Measurements from ENCODE around the gene SLC12A3.
"Not testable (repeated sequence)": the region's sequence is repeated elsewhere in the genome, so short reads cannot be mapped to it uniquely, and the experiment has no call there.

The SLC12A3 gene

DNA sequence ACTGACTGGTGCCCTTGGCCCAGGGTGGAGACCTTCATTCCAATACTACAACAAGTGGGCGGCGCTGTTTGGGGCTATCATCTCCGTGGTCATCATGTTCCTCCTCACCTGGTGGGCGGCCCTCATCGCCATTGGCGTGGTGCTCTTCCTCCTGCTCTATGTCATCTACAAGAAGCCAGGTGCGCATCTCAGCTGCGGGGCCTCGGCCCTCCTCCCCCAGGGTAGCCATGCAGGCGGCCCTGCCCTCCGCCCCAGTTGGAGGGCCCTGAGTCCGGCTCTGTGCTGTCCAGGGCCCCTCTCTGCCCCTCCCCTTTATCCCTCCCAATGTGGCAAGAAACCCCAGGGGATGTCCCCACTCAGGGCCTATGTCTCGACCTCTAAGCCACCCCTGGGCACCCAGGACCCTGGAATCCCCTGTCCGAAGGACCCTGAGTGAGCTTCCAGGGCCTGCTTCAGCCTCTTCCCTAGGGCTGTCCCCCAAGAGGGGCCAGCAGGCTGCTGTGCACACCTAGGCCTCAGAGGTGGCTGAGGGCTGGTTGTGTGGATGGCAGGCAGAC, 19.1 kb downstream of the SLC12A3 start:
- TF ChIP-seq POLR2A (IDR thresholded peaks at IDR 0.05; ENCODE audit: low read length): no peak
- DNase-seq: no peak

DNA sequence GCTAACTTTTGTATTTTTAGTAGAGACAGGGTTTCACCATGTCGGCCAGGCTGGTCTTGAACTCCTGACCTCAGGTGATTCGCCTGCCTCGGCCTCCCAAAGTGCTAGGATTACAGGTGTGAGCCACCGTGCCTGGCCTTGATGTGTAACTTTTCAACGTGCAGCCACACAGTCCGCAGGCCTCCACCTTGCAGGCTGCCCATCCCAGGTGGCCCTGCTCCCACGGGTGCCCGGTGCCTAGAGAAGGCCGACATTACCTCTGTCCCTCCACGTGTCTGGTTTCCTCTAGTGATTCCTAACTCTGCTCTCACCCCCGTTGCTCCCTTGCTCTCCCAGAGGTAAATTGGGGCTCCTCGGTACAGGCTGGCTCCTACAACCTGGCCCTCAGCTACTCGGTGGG, 19.9 kb downstream of the SLC12A3 start:
- DNase-seq: not testable (repeated sequence)

DNA sequence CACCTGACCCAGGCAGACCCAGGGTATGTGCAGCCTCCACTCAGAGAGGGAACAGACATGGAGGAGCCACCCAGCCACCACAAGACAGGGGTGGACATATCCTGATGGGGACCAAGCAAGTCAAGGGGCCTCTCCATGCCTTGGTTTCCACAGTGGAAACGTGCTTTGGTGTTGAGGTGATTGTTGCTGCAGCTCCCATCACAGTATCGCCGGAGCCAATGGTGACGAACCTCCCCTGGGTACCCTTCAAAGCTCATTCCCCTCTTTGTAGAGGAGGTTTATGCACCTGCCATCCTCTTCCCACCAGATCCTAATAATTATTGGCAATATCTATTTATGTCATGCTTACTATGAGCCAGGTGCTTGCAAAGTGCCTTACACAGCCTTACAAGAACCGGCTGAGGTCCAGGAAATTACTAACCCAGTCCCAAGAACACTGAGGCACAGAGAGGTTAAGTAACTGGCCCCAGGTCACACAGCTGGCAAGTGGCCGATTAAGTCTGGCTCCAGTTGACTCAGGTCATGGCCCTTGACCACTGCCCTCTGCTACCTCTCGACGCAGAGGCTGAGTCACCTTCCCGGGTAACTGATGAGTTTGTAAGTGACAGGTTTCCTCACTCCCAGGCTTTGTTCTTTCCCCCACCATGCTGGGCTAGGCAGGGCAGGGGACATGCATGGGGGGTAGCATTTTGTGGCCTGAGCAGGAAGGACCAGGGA, 20.6 kb downstream of the SLC12A3 start:
- TF ChIP-seq GATA1 (IDR thresholded peaks at IDR 0.05; ENCODE audit: low read depth, low read length) (no peak), POLR2A (IDR thresholded peaks at IDR 0.05; ENCODE audit: low read length) (no peak)
- DNase-seq: no peak

DNA sequence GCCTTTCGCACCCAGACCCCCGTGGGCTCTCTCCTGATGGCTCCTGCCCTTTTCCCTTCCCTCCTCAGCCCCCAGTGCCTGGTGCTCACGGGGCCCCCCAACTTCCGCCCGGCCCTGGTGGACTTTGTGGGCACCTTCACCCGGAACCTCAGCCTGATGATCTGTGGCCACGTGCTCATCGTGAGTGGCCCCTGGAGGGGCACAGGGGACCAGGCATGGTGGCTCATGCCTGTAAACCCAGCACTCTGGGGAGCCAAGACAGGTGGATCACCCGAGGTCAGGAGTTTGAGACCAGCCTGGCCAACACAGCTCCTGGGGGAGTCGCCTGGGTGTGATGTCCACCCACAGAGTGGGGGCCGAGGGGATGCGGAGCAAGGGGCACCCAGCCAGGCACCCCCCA, 21.3 kb downstream of the SLC12A3 start:
- no peak for TF ChIP-seq POLR2A (IDR thresholded peaks at IDR 0.05; ENCODE audit: low read length)
- TF ChIP-seq GATA1 (IDR thresholded peaks at IDR 0.05; ENCODE audit: low read depth, low read length): no peak
- no peak for DNase-seq

DNA sequence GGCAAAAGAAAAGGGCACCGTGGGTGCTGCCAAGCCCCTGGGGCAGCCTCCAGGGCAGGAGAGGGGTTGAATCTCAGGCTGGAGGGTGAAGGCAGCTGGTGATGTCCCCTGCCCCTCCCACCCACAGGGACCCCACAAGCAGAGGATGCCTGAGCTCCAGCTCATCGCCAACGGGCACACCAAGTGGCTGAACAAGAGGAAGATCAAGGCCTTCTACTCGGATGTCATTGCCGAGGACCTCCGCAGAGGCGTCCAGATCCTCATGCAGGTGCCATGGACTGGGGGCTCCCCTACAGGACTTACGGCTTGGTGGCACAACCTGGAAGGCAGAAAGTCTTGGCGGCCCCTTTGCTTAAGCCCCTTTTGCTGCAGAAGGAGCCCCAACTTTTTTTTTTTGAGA, 21.8 kb downstream of the SLC12A3 start:
- no peak for TF ChIP-seq POLR2A (IDR thresholded peaks at IDR 0.05; ENCODE audit: low read length)
- no peak for TF ChIP-seq GATA1 (IDR thresholded peaks at IDR 0.05; ENCODE audit: low read depth, low read length)
- no peak for DNase-seq

DNA sequence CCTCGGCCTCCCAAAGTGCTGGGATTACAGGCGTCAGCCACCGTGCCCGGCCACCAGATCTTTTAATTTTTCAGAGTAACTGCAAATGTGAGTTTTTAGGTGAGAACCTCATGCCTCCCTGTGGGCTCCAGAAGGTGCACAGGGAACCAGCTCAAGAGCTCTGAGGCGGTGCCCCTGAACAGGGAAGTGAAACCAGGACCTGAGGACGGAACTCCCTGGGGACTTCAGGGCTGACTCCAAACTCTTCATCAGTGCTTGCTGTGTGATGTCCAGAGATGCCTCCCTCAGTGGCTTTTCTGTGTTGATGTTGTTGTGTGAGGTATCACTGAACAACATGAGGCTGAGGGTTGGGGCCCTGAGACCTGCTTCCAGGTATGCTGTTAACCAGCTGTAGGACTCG, 23.8 kb downstream of the SLC12A3 start:
- TF ChIP-seq GATA1 (IDR thresholded peaks at IDR 0.05; ENCODE audit: low read depth, low read length) (no peak), POLR2A (IDR thresholded peaks at IDR 0.05; ENCODE audit: low read length) (no peak)
- no peak for DNase-seq

DNA sequence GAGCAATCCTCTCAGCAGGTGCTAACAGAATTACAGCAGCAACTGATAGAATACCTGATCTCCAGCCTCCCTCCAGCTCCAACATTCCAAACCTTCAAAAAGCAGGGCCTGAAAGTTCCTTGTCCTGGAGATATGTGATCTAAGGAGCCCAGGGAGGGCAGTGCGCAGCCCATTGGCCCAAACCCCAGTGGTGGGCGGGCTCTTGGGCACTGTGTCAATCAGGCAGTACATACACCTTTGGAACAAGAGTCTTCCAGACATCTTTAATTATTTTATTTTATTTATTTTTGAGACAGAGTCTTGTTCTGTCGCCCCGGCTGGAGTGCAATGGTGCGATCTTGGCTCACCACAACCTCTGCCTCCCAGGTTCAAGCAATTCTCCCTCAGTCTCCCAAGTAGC, 24.2 kb downstream of the SLC12A3 start:
- no peak for DNase-seq
- TF ChIP-seq GATA1 (IDR thresholded peaks at IDR 0.05; ENCODE audit: low read depth, low read length) (no peak), POLR2A (IDR thresholded peaks at IDR 0.05; ENCODE audit: low read length) (no peak)

DNA sequence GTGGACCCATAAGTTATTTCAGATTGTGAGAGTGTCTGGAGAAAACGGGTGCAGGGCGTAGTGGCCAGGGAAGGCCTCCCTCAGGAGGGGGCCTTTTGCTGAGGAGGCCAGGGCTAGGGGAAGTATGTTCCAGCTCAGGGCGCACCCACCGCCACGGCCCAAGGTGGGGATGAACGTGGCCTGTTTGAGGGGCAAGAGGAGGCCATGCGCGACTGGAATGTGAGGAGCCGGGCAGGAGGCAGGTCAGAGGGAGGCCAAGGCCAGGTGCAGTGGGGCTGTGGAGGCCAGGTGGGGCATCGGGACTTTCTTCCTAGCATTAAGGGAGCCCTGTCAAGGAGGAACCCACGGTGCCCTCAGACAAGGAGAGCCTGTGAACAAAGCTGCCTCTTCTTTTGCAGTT, 26.7 kb downstream of the SLC12A3 start:
- TF ChIP-seq GATA1 (IDR thresholded peaks at IDR 0.05; ENCODE audit: low read depth, low read length): no peak
- no peak for TF ChIP-seq POLR2A (IDR thresholded peaks at IDR 0.05; ENCODE audit: low read length)

DNA sequence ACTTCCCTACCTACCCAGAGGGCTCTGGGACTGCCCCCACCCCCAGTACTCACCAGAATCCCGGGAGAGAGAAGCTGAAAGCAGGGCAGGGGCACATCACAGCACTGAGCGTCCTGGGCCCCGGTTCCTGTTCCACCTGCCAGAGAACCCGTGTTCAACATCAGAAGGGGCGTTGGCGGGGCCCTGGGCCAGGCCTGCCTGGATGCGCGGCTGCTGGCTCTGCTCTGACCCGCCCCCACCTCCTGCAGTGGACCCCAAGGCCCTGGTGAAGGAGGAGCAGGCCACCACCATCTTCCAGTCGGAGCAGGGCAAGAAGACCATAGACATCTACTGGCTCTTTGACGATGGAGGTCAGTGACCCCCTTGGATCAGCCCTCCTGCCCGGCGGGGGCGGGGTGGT, 27.7 kb downstream of the SLC12A3 start:
- no peak for DNase-seq

More for the DNA sequence above, 26.7 kb downstream of the SLC12A3 start:
- DNase-seq: no peak

DNA sequence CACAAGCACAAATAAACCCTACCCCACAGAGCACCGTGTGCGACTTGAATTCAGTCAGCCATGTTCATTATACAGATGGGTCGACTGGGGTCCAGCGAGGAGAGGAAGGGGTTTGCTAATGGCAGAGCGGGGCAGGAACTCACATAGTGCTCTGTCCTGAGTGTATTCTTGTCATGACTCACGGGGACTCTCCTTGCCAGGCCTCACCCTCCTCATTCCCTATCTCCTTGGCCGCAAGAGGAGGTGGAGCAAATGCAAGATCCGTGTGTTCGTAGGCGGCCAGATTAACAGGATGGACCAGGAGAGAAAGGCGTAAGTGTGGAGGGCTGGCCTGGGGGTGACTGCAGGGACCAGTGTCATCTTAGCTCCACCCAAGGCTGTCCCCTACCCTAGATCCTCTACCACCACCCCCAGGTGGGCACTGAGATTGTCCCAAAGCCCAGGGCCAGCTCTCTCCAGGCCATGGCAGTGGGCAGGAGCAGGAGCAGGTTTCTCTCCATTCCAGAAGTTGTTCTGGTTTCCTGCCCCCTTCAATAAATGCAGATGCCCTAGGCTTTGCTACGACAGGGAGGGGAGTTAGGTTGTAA, 29.4 kb downstream of the SLC12A3 start:
- TF ChIP-seq POLR2A (IDR thresholded peaks at IDR 0.05; ENCODE audit: low read length) (no peak), GATA1 (IDR thresholded peaks at IDR 0.05; ENCODE audit: low read depth, low read length) (no peak)
- no peak for DNase-seq

More for the DNA sequence above, 27.7 kb downstream of the SLC12A3 start:
- TF ChIP-seq GATA1 (IDR thresholded peaks at IDR 0.05; ENCODE audit: low read depth, low read length): no peak

DNA sequence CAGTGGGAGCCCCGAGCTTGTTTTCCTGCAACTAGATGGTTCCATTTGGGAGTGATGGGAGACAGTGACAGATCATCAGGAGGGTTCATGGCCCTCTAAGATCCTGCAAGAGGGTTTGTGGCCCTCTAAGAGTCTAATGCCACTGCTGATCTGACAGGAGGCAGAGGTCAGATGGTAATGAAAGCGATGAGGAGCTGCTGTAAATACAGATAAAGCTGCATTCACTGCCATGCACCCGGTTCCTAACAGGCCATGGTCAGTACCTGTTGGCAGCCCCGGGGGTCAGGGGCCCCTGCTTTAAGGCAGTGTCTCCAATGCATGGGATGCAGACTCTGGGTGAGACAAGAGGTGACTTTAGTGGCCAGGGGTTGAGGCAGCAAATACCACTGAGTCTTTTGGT, 30.8 kb downstream of the SLC12A3 start:
- no peak for TF ChIP-seq POLR2A (IDR thresholded peaks at IDR 0.05; ENCODE audit: low read length)
- TF ChIP-seq GATA1 (IDR thresholded peaks at IDR 0.05; ENCODE audit: low read depth, low read length): no peak
- no peak for DNase-seq

DNA sequence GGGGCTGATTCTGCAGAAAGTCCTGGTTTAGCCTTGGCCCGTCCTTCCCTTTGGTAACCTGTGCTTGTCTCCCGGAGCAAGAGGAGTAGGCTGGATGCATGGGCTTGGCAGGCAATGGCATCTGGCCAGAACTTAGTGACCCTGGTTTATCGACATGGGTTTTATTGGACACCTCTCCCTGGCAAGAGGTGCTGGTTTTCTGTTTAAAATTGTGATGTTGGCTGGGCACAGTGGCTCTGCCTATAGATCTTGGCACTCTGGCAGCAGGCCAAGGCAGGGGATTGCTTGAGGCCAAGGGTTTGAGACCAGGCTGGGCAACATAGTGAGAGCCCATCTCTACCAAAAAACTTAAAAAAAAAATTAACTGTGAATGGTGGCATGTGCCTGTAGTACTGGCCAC, 31.2 kb downstream of the SLC12A3 start:
- no peak for DNase-seq
- TF ChIP-seq GATA1 (IDR thresholded peaks at IDR 0.05; ENCODE audit: low read depth, low read length): no peak

DNA sequence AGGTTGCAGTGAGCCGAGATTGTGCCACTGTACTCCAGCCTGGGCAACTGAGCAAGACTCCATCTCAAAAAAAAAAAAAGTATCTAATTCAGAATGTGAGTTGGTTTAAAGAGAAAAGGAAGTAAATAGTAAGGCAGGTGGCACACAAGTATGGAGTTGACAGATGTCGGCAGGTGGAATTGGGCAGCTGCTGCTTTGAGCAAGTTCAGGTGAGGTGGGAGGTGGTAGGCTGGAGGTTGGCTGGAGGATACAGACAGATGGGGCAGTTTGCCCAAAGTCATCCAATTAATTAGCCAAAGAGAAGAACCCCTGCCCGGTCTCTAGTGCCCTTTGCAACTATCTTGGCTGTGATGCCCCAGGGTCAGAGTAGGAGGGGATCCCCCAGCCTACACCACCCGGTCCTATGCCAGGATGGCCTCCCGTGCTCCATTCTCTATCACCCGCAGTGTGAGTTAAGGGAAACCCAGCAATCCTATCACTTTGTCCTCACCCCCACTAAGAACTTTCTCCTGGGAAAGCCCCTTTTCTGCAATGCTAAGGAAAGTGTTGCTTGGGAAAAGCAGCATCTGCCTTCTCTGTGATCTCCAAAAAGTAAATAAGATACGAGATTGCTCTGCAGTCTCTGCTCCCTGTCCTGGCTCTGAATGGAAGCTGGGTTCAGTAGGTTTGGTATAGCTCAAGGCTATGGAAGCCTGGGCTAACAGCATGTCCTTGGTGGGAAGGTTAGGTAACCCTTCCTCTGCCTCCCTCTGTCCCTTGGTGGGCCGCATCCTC, 32.2 kb downstream of the SLC12A3 start:
- DNase-seq: no peak
- TF ChIP-seq GATA1 (IDR thresholded peaks at IDR 0.05; ENCODE audit: low read depth, low read length) (no peak), POLR2A (IDR thresholded peaks at IDR 0.05; ENCODE audit: low read length) (no peak)

DNA sequence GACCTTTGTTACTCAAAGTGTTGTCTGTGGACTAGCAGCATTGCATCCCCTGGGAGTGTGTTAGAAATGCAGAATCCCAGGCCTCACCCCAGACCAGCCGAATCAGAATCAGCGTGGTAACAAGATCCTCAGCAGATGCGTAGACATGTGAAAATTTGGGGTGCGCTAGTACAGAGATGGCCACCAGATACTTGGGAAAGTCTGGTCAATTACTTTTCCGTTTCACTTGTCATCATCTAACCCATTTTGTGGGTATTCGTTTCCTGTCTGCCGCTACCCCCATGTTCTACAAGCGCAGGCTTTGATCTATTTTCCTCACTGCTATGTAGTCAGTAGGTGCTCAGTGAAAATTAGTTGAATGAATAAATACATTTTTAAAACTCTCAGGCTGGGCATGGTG, 33.8 kb downstream of the SLC12A3 start:
- no peak for DNase-seq
- TF ChIP-seq GATA1 (IDR thresholded peaks at IDR 0.05; ENCODE audit: low read depth, low read length) (no peak), POLR2A (IDR thresholded peaks at IDR 0.05; ENCODE audit: low read length) (no peak)

DNA sequence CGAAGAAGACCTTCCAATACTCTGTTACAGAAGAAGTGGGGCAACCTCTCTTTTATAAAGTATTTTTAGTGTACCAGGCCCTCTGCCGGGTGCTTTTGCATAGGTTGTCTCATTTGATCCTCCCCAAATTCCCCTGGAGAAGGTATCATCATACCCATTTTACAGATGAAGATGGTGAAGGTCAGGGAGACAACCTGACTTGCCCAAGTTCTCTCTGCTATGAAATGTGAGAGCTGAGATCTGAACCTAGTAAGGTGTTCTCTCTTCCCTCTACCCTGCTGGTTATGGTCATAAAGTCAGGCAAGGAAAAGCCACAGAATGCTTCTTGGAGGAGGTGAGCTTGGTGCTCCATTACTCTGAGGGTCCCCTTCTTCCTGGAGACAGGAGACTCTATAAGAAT, 38.9 kb downstream of the SLC12A3 start:
- TF ChIP-seq POLR2A (IDR thresholded peaks at IDR 0.05; ENCODE audit: low read length) (no peak), GATA1 (IDR thresholded peaks at IDR 0.05; ENCODE audit: low read depth, low read length) (no peak)
- DNase-seq: no peak

All from erythroblast (primary cell).